HepG2 (cell line): Measurements from ENCODE around the gene TMEM250. TPM values are rescaled to one million over a fixed set of nuclear protein-coding genes. Genes with fewer than 3 reads are reported as not detected.
A peak's percentile ranks its signal among the peaks of the same experiment; 100 is the strongest.

Experiments used
- AHDC1 ChIP-seq: sonication (generic); formaldehyde crosslinking; IDR thresholded peaks from 2 replicates; pipeline ENCODE4 v1.5.1; 2020; ENCODE audit warnings: mild to moderate bottlenecking, missing genetic modification reagents, borderline replicate concordance
- ATF1 ChIP-seq: IDR thresholded peaks from 2 replicates; pipeline ENCODE4 v1.6.1; 2016; ENCODE audit warnings: mild to moderate bottlenecking, control low read depth
- ATF3 ChIP-seq: sonication (generic); formaldehyde crosslinking; IDR thresholded peaks from 2 replicates; pipeline ENCODE4 v1.4.0; 2020; ENCODE audit warnings: missing genetic modification reagents
- CTCF ChIP-seq: sonication (generic); formaldehyde crosslinking; IDR thresholded peaks from 2 replicates; pipeline ENCODE4 v1.5.0; 2020; ENCODE audit warnings: mild to moderate bottlenecking, missing genetic modification reagents, moderate library complexity
- EZH2 ChIP-seq: conservative IDR thresholded peaks from 2 replicates; pipeline ENCODE4 v1.6.1; 2012; ENCODE audit warnings: mild to moderate bottlenecking, low read depth, low read length, moderate library complexity
- GATA4 ChIP-seq: sonication (generic); IDR thresholded peaks from 2 replicates; pipeline ENCODE4 v1.6.1; 2016; ENCODE audit warnings: antibody characterized with exemption, low read depth, borderline replicate concordance
- GPBP1L1 ChIP-seq: sonication (generic); formaldehyde crosslinking; IDR thresholded peaks from 2 replicates; pipeline ENCODE4 v1.5.0; 2020; ENCODE audit warnings: mild to moderate bottlenecking, missing genetic modification reagents
- IKZF5 ChIP-seq: IDR thresholded peaks from 2 replicates; pipeline ENCODE4 v1.6.1; 2018; ENCODE audit warnings: missing genetic modification reagents, mild to moderate bottlenecking, missing compliant biosample characterization
- KAT7 ChIP-seq: IDR thresholded peaks from 2 replicates; pipeline ENCODE4 v1.6.1; 2018; ENCODE audit warnings: borderline replicate concordance, missing compliant biosample characterization
- PHF21A ChIP-seq: sonication (generic); formaldehyde crosslinking; IDR thresholded peaks from 2 replicates; pipeline ENCODE4 v1.5.0; 2020; ENCODE audit warnings: mild to moderate bottlenecking, missing genetic modification reagents
- TBX2 ChIP-seq: sonication (generic); formaldehyde crosslinking; IDR thresholded peaks from 2 replicates; pipeline ENCODE4 v1.5.0; 2020; ENCODE audit warnings: missing genetic modification reagents, mild to moderate bottlenecking, borderline replicate concordance
- TEAD3 ChIP-seq: optimal IDR thresholded peaks from 2 replicates; pipeline ENCODE3; 2016; ENCODE audit warnings: borderline replicate concordance
- WIZ ChIP-seq: sonication (generic); formaldehyde crosslinking; IDR thresholded peaks from 2 replicates; pipeline ENCODE4 v1.5.1; 2020; ENCODE audit warnings: mild to moderate bottlenecking, missing genetic modification reagents
- YEATS4 ChIP-seq: sonication (generic); formaldehyde crosslinking; IDR thresholded peaks from 2 replicates; pipeline ENCODE4 v1.4.0; 2020; ENCODE audit warnings: missing genetic modification reagents, borderline replicate concordance
- ZBTB1 ChIP-seq: sonication (generic); formaldehyde crosslinking; IDR thresholded peaks from 2 replicates; pipeline ENCODE4 v1.4.0; 2020; ENCODE audit warnings: missing genetic modification reagents, borderline replicate concordance
- polyA plus RNA-seq, 8 experiments: library from polyadenylated mRNA; depleted of rRNA in 3 of 8; stranded (reverse) in 7 of 8; unstranded in 1 of 8; fragments of >200 nt; fragmentation: Illumina TruSeq in 4 of 8; extraction: Trizol in 4 of 8; gene quantifications; 2 replicates each; pipeline versions ENCODE4 v1.2.1 to v1.2.3, GENCODE V29; 2011 to 2016; ENCODE audit warnings: low read depth in 4 of 8, missing spikeins in 1 of 8, mixed read lengths in 1 of 8; ENCODE audit not compliant: insufficient read depth in 1 of 8
- total RNA-seq, 5 experiments: library from RNA; depleted of rRNA; stranded (reverse); fragments of >200 nt; fragmentation: Illumina TruSeq; extraction: Trizol; gene quantifications; 2 replicates each; pipeline ENCODE4 v1.2.3, GENCODE V29; 2016; ENCODE audit warnings: low read depth in 1 of 5

TMEM250 gene
- total and polyA plus RNA-seq, 2 of the 13 experiments (the other 11 are each of a cell fraction or from before 2014, with no cell fraction given): 5.5 to 13.9 TPM

- TF ChIP-seq GPBP1L1 (no peak), AHDC1 (CRISPR knock-in tag) (no peak; the same call in 1 of the 2 replicates), ZBTB1 (CRISPR knock-in tag) (no peak), TBX2 (CRISPR knock-in tag) (peak; percentile 72), YEATS4 (CRISPR knock-in tag) (peak; percentile 29; the same call in 1 of the 2 replicates), TEAD3 (peak; percentile 54), EZH2 (no peak), PHF21A (CRISPR knock-in tag) (peak; percentile 91), ATF3 (CRISPR knock-in tag) (no peak), IKZF5 (0 out of 2 replicates have a peak, but pooled peaks have one; percentile 60), CTCF (CRISPR knock-in tag) (peak; percentile 28; the same call in 1 of the 2 replicates), ATF1 (CRISPR knock-in tag) (no peak), GATA4 (0 out of 2 replicates have a peak, but pooled peaks have one; percentile 59), KAT7 (CRISPR knock-in tag) (no peak), WIZ (CRISPR knock-in tag) (no peak; the same call in 1 of the 2 replicates)
Measured at GRCh38 chr9:136119061-136119882, 597 bp upstream of the TMEM250 start (continued).
